SK-N-SH (cell line): ENCODE measurements around the gene STARD8. TPM values are rescaled to one million over a fixed set of nuclear protein-coding genes. Genes with fewer than 3 reads are reported as not detected.

Experiments used
- CTCF ChIA-PET: fragments of 300-600, 350-600 bp; formaldehyde crosslinking; extraction: SDS; loops from one replicate; lab custom pipeline; 2021; lab: Yijun Ruan, JAX
- POLR2A ChIA-PET: fragments of 350-600 bp; sonication (Branson Sonifier 250); formaldehyde crosslinking; extraction: SDS; loops from one replicate; lab custom pipeline; 2020; ENCODE audit warnings: antibody characterized with exemption, inconsistent platforms; lab: Yijun Ruan, JAX
- DNase-seq: peaks from one replicate; pipeline ENCODE4 v3.0.0; 2012
- H2AFZ ChIP-seq: fragments of 200-600 bp; sonication (generic); 2 replicates; pipeline ENCODE4 v1.8.1; 2016; ENCODE audit warnings: antibody characterized with exemption, mild to moderate bottlenecking, low read depth
- H3F3A ChIP-seq: fragments of 200-600 bp; sonication (generic); replicated peaks from 2 replicates; pipeline ENCODE3; 2016; ENCODE audit warnings: antibody characterized with exemption, mild to moderate bottlenecking; ENCODE audit not compliant: insufficient read depth
- H3K27ac ChIP-seq, 2 experiments: fragments of 200-500 bp in 1 of 2; fragments of 200-600 bp in 1 of 2; sonication (Bioruptor generic) in 1 of 2; sonication (generic), shearing (Covaris generic) in 1 of 2; 2 replicates each; pipeline versions ENCODE4 v1.5.1 to v1.6.1; 2014 to 2016; ENCODE audit warnings: low read depth in 2 of 2, inconsistent platforms in 1 of 2, low read length in 1 of 2, mild to moderate bottlenecking in 1 of 2, mixed read lengths in 1 of 2
- H3K27me3 ChIP-seq: fragments of 200-600 bp; sonication (generic), shearing (Covaris generic); 2 replicates; pipeline ENCODE4 v1.6.1; 2016; ENCODE audit warnings: mixed run types; ENCODE audit not compliant: insufficient read depth
- H3K36me3 ChIP-seq, 2 experiments: fragments of 200-500 bp in 1 of 2; fragments of 200-600 bp in 1 of 2; sonication (Bioruptor generic) in 1 of 2; sonication (generic) in 1 of 2; replicated peaks in 1 of 2; 2 replicates each; pipeline versions ENCODE3 to v1.5.1; 2014 to 2016; ENCODE audit warnings: low read length in 1 of 2, mild to moderate bottlenecking in 1 of 2; ENCODE audit not compliant: insufficient read depth in 2 of 2, control insufficient read depth in 1 of 2
- H3K4me1 ChIP-seq, 2 experiments: fragments of 200-500 bp in 1 of 2; fragments of 200-600 bp in 1 of 2; sonication (Bioruptor generic) in 1 of 2; sonication (generic), shearing (Covaris generic) in 1 of 2; 2 replicates each; pipeline versions ENCODE4 v1.5.1 to v1.6.1; 2014 to 2016; ENCODE audit warnings: low read depth in 1 of 2, low read length in 1 of 2, mixed run types in 1 of 2; ENCODE audit not compliant: insufficient read depth in 2 of 2, control insufficient read depth in 1 of 2
- H3K4me2 ChIP-seq: fragments of 200-600 bp; sonication (generic), shearing (Covaris generic); 2 replicates; pipeline ENCODE4 v1.6.1; 2017; ENCODE audit warnings: mixed run types
- H3K4me3 ChIP-seq, 2 experiments: fragments of 200-500 bp in 1 of 2; fragments of 200-600 bp in 1 of 2; sonication (Bioruptor generic) in 1 of 2; sonication (generic), shearing (Covaris generic) in 1 of 2; 2 replicates each; pipeline versions ENCODE4 v1.5.1 to v1.8.1; 2014 to 2016; ENCODE audit warnings: low read depth in 2 of 2, inconsistent platforms in 1 of 2, low read length in 1 of 2, mild to moderate bottlenecking in 1 of 2, mixed read lengths in 1 of 2, moderate library complexity in 1 of 2
- H3K79me2 ChIP-seq: fragments of 200-600 bp; sonication (generic); 2 replicates; pipeline ENCODE4 v1.8.1; 2017; ENCODE audit warnings: mild to moderate bottlenecking; ENCODE audit not compliant: insufficient read depth
- H3K9ac ChIP-seq: fragments of 200-600 bp; sonication (generic); 2 replicates; pipeline ENCODE4 v1.6.1; 2017; ENCODE audit warnings: mixed run types
- H3K9me2 ChIP-seq: fragments of 200-600 bp; sonication (generic); 2 replicates; pipeline ENCODE4 v1.6.1; 2017; ENCODE audit warnings: mixed run types
- H3K9me3 ChIP-seq: fragments of 200-600 bp; sonication (generic); 2 replicates; pipeline ENCODE4 v1.6.1; 2017; ENCODE audit warnings: mixed run types, mild to moderate bottlenecking, moderate library complexity
- H4K20me1 ChIP-seq: fragments of 200-600 bp; sonication (generic); 2 replicates; pipeline ENCODE4 v1.6.1; 2017; ENCODE audit warnings: mild to moderate bottlenecking, mixed run types; ENCODE audit not compliant: insufficient read depth
- ELF1 ChIP-seq: IDR thresholded peaks from 2 replicates; pipeline ENCODE4 v1.4.0; 2012
- EP300 ChIP-seq, 2 experiments: IDR thresholded peaks; 2 replicates each; pipeline versions ENCODE4 v1.4.0 to v1.6.1; 2012; ENCODE audit warnings: borderline replicate concordance in 1 of 2, low read depth in 1 of 2, low read length in 1 of 2
- EZH2phosphoT487 ChIP-seq: fragments of 200-600 bp; sonication (generic); IDR thresholded peaks from 2 replicates; pipeline ENCODE4 v1.6.1; 2017; ENCODE audit warnings: low read depth, mixed run types, mild to moderate bottlenecking, antibody characterized with exemption, moderate library complexity, borderline replicate concordance
- FOXJ3 ChIP-seq: sonication (generic); formaldehyde crosslinking; IDR thresholded peaks from 2 replicates; pipeline ENCODE4 v1.5.1; 2020; ENCODE audit warnings: mild to moderate bottlenecking, missing genetic modification reagents
- FOXM1 ChIP-seq: IDR thresholded peaks from 2 replicates; pipeline ENCODE4 v1.4.0; 2012; ENCODE audit warnings: low read depth, mild to moderate bottlenecking
- MEF2A ChIP-seq: IDR thresholded peaks from 2 replicates; pipeline ENCODE4 v1.4.0; 2012; ENCODE audit warnings: low read depth, borderline replicate concordance
- MXI1 ChIP-seq: IDR thresholded peaks from 2 replicates; pipeline ENCODE4 v1.6.1; 2012; ENCODE audit warnings: mild to moderate bottlenecking, low read depth, low read length, improper control_type of control experiment
- NFIC ChIP-seq: IDR thresholded peaks from 2 replicates; pipeline ENCODE4 v1.4.0; 2012; ENCODE audit warnings: borderline replicate concordance
- NRF1 ChIP-seq: IDR thresholded peaks from 2 replicates; pipeline ENCODE4 v1.6.1; 2012; ENCODE audit warnings: low read depth, mild to moderate bottlenecking, low read length
- RCOR1 ChIP-seq: fragments of 150-350 bp; IDR thresholded peaks from 2 replicates; pipeline ENCODE4 v1.6.1; 2017; ENCODE audit warnings: antibody characterized with exemption, low read length
- RFX5 ChIP-seq: IDR thresholded peaks from 2 replicates; pipeline ENCODE4 v1.6.1; 2012; ENCODE audit warnings: mild to moderate bottlenecking, improper control_type of control experiment, low read length
- TCF12 ChIP-seq: IDR thresholded peaks from 2 replicates; pipeline ENCODE4 v1.4.0; 2012
- WGBS: methylation state at CpG from one replicate; pipeline ENCODE4 v1.1.6; 2017; ENCODE audit warnings: low lambda C conversion rate; 5-methylcytosine and 5-hydroxymethylcytosine counted together
- polyA plus RNA-seq, 3 experiments: library from polyadenylated mRNA; depleted of rRNA; stranded (reverse); fragments of >200 nt; gene quantifications; 2 replicates each; pipeline ENCODE4 v1.2.3, GENCODE V29; 2012
- TF ChIP-seq, protein P1 (sequence below): fragments of 150-350 bp; IDR thresholded peaks from 2 replicates; pipeline ENCODE4 v1.6.1; 2016; ENCODE audit warnings: mild to moderate bottlenecking, low read depth, low read length
- TF ChIP-seq, protein P2 (sequence below): IDR thresholded peaks from 2 replicates; pipeline ENCODE4; 2012
- TF ChIP-seq, protein P3 (sequence below): IDR thresholded peaks from 2 replicates; pipeline ENCODE4 v1.4.0; 2012; ENCODE audit warnings: low read depth, borderline replicate concordance
- TF ChIP-seq, protein P4 (sequence below): IDR thresholded peaks from 2 replicates; pipeline ENCODE4 v1.4.0; 2012; ENCODE audit warnings: low read depth

Gene STARD8
- polyA plus RNA-seq, 1 of the 3 experiments (the other 2 are of a cell fraction), result 2.6 TPM

DNA sequence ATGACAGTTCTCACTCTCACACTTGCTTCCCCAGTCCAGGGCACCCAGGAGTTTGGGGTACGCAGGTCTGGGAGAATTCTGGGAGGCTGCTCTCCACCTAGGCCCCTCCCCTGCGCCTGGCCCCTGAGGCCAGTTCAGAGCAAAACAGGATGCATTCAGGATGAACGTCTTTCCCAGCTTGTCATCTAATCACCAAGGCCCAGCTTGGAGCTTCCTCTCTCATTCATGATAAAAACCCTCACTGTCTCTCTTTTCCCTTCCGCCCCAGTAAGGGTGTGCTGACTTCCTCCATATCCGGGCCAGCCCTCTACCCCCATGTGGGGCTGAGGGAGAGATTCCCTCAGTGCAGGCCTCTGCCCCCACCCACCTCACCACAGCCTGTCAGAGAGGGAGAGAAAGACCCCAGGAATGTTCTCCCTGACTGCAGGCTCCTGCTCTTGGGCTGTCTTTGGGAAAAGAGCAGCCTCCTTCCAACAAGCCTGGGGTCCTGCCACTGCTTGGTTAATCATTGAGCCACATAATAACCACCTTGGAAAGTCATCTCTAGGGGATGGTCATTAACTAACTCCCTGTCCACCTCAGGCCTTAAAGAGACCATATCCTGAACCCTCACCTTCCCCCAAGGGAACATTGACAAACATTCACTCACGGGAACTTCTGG is 50.1 kb downstream of the STARD8 start:
- H2AFZ ChIP-seq, result no peak overlapping the region
- H3K9ac ChIP-seq, result no peak overlapping the region
- no peaks in the 10 kb centered on the region; a peak in 1 of 4 replicates for H3K4me1 ChIP-seq
- WGBS, result 52% methylated on average over 6 of the region's 6 CpGs
- POLR2A ChIA-PET, result no interaction called here
- CTCF ChIA-PET, result no interaction called here
- H3K27ac ChIP-seq, result no peak overlapping the region
- H3K79me2 ChIP-seq, result peaks cover 8% of the 10 kb centered on the region; the same call in 1 of the 2 replicates
- no peak overlapping the region for H3K4me2 ChIP-seq
- H3K9me3 ChIP-seq, result no peaks in the 10 kb centered on the region
- DNase-seq, result no peak
- H3F3A ChIP-seq, result peaks cover 5% of the 10 kb centered on the region
- TF ChIP-seq, protein P1, sequence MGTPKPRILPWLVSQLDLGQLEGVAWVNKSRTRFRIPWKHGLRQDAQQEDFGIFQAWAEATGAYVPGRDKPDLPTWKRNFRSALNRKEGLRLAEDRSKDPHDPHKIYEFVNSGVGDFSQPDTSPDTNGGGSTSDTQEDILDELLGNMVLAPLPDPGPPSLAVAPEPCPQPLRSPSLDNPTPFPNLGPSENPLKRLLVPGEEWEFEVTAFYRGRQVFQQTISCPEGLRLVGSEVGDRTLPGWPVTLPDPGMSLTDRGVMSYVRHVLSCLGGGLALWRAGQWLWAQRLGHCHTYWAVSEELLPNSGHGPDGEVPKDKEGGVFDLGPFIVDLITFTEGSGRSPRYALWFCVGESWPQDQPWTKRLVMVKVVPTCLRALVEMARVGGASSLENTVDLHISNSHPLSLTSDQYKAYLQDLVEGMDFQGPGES, result no peak
- TF ChIP-seq ELF1, result no peak
- TF ChIP-seq, protein P2, sequence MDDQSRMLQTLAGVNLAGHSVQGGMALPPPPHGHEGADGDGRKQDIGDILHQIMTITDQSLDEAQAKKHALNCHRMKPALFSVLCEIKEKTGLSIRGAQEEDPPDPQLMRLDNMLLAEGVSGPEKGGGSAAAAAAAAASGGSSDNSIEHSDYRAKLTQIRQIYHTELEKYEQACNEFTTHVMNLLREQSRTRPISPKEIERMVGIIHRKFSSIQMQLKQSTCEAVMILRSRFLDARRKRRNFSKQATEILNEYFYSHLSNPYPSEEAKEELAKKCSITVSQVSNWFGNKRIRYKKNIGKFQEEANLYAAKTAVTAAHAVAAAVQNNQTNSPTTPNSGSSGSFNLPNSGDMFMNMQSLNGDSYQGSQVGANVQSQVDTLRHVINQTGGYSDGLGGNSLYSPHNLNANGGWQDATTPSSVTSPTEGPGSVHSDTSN, result no peak
- no peak for TF ChIP-seq NRF1
- TF ChIP-seq FOXM1, result no peak
- no peak for TF ChIP-seq MXI1
- TF ChIP-seq, protein P3, sequence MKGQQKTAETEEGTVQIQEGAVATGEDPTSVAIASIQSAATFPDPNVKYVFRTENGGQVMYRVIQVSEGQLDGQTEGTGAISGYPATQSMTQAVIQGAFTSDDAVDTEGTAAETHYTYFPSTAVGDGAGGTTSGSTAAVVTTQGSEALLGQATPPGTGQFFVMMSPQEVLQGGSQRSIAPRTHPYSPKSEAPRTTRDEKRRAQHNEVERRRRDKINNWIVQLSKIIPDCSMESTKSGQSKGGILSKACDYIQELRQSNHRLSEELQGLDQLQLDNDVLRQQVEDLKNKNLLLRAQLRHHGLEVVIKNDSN, result no peak
- no peak for TF ChIP-seq MEF2A
- no peak for TF ChIP-seq RCOR1
- no peak for TF ChIP-seq EP300 (IDR thresholded peaks at IDR 0.05; ENCODE audit: borderline replicate concordance in 1 of 2, low read depth in 1 of 2, low read length in 1 of 2)
- no peak for TF ChIP-seq NFIC
- TF ChIP-seq EZH2phosphoT487, result no peak
- TF ChIP-seq RFX5, result no peak
- no peak for TF ChIP-seq FOXJ3 (CRISPR knock-in tag)
- no peak for TF ChIP-seq TCF12
- TF ChIP-seq, protein P4, sequence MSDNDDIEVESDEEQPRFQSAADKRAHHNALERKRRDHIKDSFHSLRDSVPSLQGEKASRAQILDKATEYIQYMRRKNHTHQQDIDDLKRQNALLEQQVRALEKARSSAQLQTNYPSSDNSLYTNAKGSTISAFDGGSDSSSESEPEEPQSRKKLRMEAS, result no peak
- TF ChIP-seq, all 33 proteins: peak for 0
- H4K20me1 ChIP-seq, result no peaks in the 10 kb centered on the region
- peaks cover 7% of the 10 kb centered on the region; the same call in 1 of the 2 replicates for H3K27me3 ChIP-seq
- no peak overlapping the region for H3K4me3 ChIP-seq
- H3K9me2 ChIP-seq, result no peaks in the 10 kb centered on the region
- no peaks in the 10 kb centered on the region for H3K36me3 ChIP-seq
